H1 (cell line): ENCODE results near the gene MAN2A1. TPM values are rescaled to one million over a fixed set of nuclear protein-coding genes. Genes with fewer than 3 reads are reported as not detected.

Experiments used
- CREB1 ChIP-seq: IDR thresholded peaks from 2 replicates; pipeline ENCODE4 v1.6.1; 2012; ENCODE audit warnings: inconsistent platforms
- NANOG ChIP-seq: IDR thresholded peaks from 2 replicates; pipeline ENCODE4 v1.6.1; 2011; ENCODE audit warnings: low read length, low read depth, mild to moderate bottlenecking, inconsistent platforms; ENCODE audit not compliant: insufficient read depth, poor library complexity, severe bottlenecking
- polyA plus RNA-seq, 7 experiments: library from polyadenylated mRNA; depleted of rRNA in 3 of 7; stranded (reverse) in 5 of 7; unstranded in 2 of 7; fragments of >200 nt in 5 of 7; fragments of 200-250 nt in 2 of 7; gene quantifications; 1 replicate in 5 of 7; 2 replicates in 1 of 7; 4 replicates in 1 of 7; pipeline versions ENCODE4 v1.2.1 to v1.2.3, GENCODE V29; 2011 to 2013; ENCODE audit warnings: missing spikeins in 2 of 7, mixed read lengths in 2 of 7
- total RNA-seq: library from RNA; stranded (reverse); fragmentation: NEBNext Ultra II Directional; extraction: Animal tissue kit (Norgen Biotek cat#: 25700); gene quantifications from 2 replicates; pipeline ENCODE4 v1.2.1, GENCODE V29; 2021

The MAN2A1 gene
- total and polyA plus RNA-seq, 2 of the 8 experiments (the other 6 are each of a cell fraction or from before 2014, with no cell fraction given): 29.1 to 102 TPM

DNA sequence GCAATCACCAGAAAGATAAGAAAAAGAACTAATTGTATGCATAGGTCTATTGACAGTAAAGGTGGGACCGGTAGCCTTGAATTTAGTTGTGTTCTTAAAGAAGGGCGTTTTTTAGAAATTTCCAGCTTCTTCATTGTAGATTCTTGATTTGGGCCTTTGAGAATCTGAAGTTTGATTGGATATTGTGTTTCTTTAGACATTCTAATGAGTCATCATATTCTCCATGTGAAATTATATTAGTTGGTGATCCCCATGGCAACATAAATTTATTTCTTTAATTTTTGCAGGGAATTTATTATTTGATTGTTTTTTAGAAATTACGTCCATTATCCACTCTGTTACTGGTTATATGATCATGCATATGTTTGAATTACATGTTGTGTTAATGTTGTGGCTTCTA lies 63.6 kb downstream of the MAN2A1 start (continued):
- TF ChIP-seq NANOG (no peak), CREB1 (no peak)
- TF ChIP-seq, all 59 proteins: peak for 0
